RWPE1 (cell line): Measurements from ENCODE around the gene DGKI.

Experiments
- CTCF ChIA-PET: fragments of 350-600 bp; sonication (Branson Sonifier 250); formaldehyde crosslinking; extraction: SDS; loops from one replicate; lab custom pipeline; 2021; lab: Yijun Ruan, JAX
- POLR2A ChIA-PET: fragments of 400-600 bp; formaldehyde crosslinking; extraction: SDS; loops from one replicate; lab custom pipeline; 2020; ENCODE audit warnings: antibody characterized with exemption; ENCODE audit not compliant: low non-redundant PET; lab: Yijun Ruan, JAX
- DNase-seq: peaks from one replicate; pipeline ENCODE4 v3.0.0; 2012; ENCODE audit warnings: low spot score
- H3K27ac ChIP-seq: fragments of 450-650 bp; 2 replicates; pipeline ENCODE4 v1.5.1; 2017
- CTCF ChIP-seq: fragments of 450-650 bp; conservative IDR thresholded peaks from 2 replicates; pipeline ENCODE4 v1.5.1; 2017; ENCODE audit warnings: low read depth, mild to moderate bottlenecking

The DGKI gene

GRCh38 chr7:137626469-137627067 is 220.2 kb downstream of the DGKI start:
- ChIA-PET POLR2A (no interaction called here), CTCF (interaction anchor here (0.6 kb wide), 2 partner anchors 35 to 287 kb away, joined by 3 to 5 read pairs; no protein-coding TSS in a partner anchor)
- peak; percentile 65 for TF ChIP-seq CTCF
- DNase-seq: peak; percentile 30
- H3K27ac ChIP-seq: no peak overlapping the region

DNA sequence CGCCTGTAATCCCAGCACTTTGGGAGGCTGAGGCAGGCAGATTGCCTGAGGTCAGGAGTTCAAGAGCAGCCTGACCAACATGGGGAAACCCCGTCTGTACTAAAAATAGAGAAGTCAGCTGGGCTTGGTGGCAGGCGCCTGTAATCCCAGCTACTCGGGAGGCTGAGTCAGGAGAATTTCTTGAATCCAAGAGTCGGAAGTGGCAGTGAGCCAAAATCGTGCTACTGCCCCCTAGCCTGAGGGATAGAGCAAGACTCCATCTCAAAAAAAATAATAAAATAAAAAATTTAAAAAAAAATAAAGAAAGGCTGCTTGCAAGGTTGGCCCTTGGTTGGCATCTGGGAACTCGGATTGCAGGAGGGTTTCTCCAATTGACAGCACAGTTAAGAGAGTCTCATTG is 221.6 kb downstream of the DGKI start:
- no peak for TF ChIP-seq CTCF
- no peak for DNase-seq
- CTCF ChIA-PET: no interaction called here
- no peak overlapping the region for H3K27ac ChIP-seq
- POLR2A ChIA-PET: no interaction called here

- ChIA-PET POLR2A (no interaction called here), CTCF (no interaction called here)
- no peak for DNase-seq
- H3K27ac ChIP-seq: no peak overlapping the region
- TF ChIP-seq CTCF: no peak
Measured at GRCh38 chr7:137619181-137619580, 227.6 kb downstream of the DGKI start.

DNA sequence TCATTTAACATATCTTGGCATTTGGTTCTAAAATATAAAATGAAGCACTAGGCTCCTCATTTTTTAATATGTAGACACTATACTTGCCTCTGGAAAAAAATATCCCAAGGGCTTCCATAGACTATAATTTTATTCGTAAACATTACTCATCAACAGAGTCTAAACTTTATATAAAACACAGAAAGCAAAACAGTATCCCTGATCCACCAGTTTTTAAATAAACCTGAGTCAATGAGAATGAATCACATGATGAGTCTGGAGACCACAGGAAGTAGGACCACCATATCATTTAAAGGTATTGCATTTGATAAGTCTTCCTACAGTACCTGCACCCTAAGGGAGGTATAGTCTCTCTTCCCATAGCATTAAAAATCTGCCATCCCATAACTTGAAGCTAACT is 228.0 kb downstream of the DGKI start:
- no peak for DNase-seq
- ChIA-PET CTCF (no interaction called here), POLR2A (no interaction called here)

DNA sequence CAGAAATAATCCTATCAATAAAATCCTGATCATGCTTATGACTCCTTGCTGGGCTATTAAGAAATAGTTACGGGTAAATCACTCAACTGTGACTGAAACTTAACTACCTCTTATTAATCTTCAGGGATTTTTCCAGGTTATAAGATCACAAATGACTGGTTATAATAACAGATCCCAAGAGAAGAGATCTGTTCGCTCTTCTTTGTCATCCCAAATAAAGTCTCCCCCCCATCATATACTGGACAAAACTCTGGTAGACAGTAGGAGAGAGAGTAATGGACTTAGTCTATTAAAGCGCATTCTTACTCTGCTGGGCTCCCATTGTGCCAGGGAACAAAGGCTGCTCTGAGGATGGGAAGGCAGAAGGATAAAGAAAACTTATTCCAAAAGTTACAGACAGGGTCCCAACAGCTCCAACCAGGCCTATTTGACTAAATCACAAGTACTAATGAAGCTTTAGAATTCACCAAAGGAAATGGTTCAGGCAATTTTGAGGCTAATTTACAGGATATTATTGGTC is 233.7 kb downstream of the DGKI start:
- no peak overlapping the region for H3K27ac ChIP-seq
- TF ChIP-seq CTCF: no peak
- ChIA-PET POLR2A (no interaction called here), CTCF (no interaction called here)
- no peak for DNase-seq

More for the DNA sequence above, 228.0 kb downstream of the DGKI start:
- no peak for TF ChIP-seq CTCF
- no peak overlapping the region for H3K27ac ChIP-seq

DNA sequence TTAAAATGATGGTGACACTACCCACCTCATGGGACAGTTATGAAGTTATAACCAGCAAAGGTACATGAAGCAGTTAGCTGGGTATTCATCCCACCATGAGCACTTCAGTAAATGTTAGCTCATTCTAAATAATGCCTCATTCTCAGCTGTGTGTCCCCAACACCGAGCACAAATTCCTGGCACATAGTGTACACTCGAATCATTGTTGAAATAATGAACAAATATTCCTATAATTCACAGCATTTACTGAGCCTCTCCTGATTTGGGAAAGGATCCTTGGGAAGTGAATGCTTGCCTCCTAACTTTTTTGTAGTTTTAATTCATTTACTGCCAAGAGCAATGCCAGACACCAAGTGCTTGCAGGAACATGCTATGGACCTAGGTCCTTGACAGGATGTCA is 235.2 kb downstream of the DGKI start:
- POLR2A ChIA-PET: no interaction called here

More for the DNA sequence above, 235.2 kb downstream of the DGKI start:
- no peak for DNase-seq
- TF ChIP-seq CTCF: no peak
- CTCF ChIA-PET: no interaction called here
- no peak overlapping the region for H3K27ac ChIP-seq
